ENCODE data around the gene RPL4. TPM values are rescaled to one million over a fixed set of nuclear protein-coding genes. Genes with fewer than 3 reads are reported as not detected.

RPL4 gene
- total and polyA plus RNA-seq, 9 of the 15 experiments (the other 6 are each of a cell fraction or from before 2014, with no cell fraction given): 2,055 to 7,760 (median 5,069) TPM

DNA sequence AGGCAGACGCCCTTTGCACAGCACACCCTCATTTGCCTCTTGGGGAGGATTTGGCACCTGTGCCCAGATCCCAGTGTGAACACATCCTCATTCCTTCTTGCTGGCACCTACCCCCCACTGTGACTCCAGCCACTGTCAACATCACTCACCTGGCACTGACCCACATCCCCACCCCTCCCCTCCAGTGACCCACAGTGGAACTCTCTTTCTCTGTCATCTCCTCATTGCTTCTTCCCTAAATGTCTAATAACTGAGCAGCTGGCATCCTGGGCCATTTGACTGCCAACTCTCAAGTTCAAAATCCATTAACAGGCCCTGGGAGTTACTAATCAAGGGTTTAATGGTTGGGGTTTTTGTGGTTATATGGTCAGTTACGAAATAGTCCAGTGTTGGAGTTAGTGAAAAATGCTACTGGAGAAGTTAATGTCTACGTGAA, 21.5 kb downstream of the RPL4 start:
- Histone ChIP-seq H3K4me3 (no peak overlapping the region), H3K4me1 (replicated peaks in 1 of 2; ENCODE audit: control insufficient read depth in 2 of 2, insufficient read depth in 2 of 2, low read length in 2 of 2) (peaks cover 9 to 13% of the 10 kb centered on the region in 2 experiments; a peak in 3 of 5 replicates), H3K9me3 (replicated peaks; ENCODE audit: control insufficient read depth, insufficient read depth, low read depth, low read length) (no peaks in the 10 kb centered on the region), H3K27me3 (ENCODE audit: control insufficient read depth in 2 of 2, insufficient read depth in 2 of 2, low read length in 2 of 2) (no peaks in the 10 kb centered on the region), H3K9ac (ENCODE audit: insufficient read depth in 1 of 2, low read depth in 2 of 2, low read length in 2 of 2) (no peak overlapping the region), H3K79me2 (ENCODE audit: control insufficient read depth, insufficient read depth, low read length) (no peaks in the 10 kb centered on the region), H2AFZ (ENCODE audit: low read depth, low read length) (no peak overlapping the region), H3K9me1 (ENCODE audit: control insufficient read depth, insufficient read depth, low read length) (peaks cover 3% of the 10 kb centered on the region), H4K20me1 (replicated peaks; ENCODE audit: control insufficient read depth, insufficient read depth, low read length) (no peaks in the 10 kb centered on the region), H3K36me3 (ENCODE audit: control insufficient read depth, insufficient read depth, low read length) (peaks cover 53% of the 10 kb centered on the region), H3K4me2 (ENCODE audit: insufficient read depth, low read length) (no peak overlapping the region), H3K27ac (ENCODE audit: extremely low read depth, low read depth, low read length) (no peak overlapping the region)
- intact Hi-C loops (cut with micrococcal nuclease): no loop called here
- TF ChIP-seq SMARCE1 (IDR thresholded peaks at IDR 0.05) (no peak), RFX1 (IDR thresholded peaks at IDR 0.05) (no peak), E2F4 (CRISPR knock-in tag; IDR thresholded peaks at IDR 0.05; ENCODE audit: low read depth) (no peak), CTBP1 (IDR thresholded peaks at IDR 0.05; ENCODE audit: borderline replicate concordance) (no peak), RBM17 (IDR thresholded peaks at IDR 0.05; ENCODE audit: borderline replicate concordance, low read depth, low read length) (no peak), NBN (IDR thresholded peaks at IDR 0.05; ENCODE audit: low read depth) (no peak), TCFL5 (CRISPR knock-in tag; conservative IDR thresholded peaks at IDR 0.05) (no peak)
- TF ChIP-seq, protein P1, sequence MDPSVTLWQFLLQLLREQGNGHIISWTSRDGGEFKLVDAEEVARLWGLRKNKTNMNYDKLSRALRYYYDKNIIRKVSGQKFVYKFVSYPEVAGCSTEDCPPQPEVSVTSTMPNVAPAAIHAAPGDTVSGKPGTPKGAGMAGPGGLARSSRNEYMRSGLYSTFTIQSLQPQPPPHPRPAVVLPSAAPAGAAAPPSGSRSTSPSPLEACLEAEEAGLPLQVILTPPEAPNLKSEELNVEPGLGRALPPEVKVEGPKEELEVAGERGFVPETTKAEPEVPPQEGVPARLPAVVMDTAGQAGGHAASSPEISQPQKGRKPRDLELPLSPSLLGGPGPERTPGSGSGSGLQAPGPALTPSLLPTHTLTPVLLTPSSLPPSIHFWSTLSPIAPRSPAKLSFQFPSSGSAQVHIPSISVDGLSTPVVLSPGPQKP (CRISPR knock-in tag; IDR thresholded peaks at IDR 0.05): no peak
- TF ChIP-seq, protein P2, sequence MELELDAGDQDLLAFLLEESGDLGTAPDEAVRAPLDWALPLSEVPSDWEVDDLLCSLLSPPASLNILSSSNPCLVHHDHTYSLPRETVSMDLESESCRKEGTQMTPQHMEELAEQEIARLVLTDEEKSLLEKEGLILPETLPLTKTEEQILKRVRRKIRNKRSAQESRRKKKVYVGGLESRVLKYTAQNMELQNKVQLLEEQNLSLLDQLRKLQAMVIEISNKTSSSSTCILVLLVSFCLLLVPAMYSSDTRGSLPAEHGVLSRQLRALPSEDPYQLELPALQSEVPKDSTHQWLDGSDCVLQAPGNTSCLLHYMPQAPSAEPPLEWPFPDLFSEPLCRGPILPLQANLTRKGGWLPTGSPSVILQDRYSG (tag; conservative IDR thresholded peaks at IDR 0.05; ENCODE audit: low read depth): no peak
- DNase-seq (ENCODE audit: extremely low read depth in 1 of 4, low spot score in 3 of 4) (peak in 1 of 4 experiments; percentile 4), ATAC-seq (no peak), FAIRE-seq (no peak)
- in situ Hi-C loops (cut with MboI): loop anchor here (5.0 kb wide), 1 partner anchor 96 kb away; the partner anchor contains the start of gene MAP2K1
- ChIA-PET CTCF (ENCODE audit: low intra/inter-chr PET ratio) (no interaction called here), POLR2A (no interaction called here)
- 81% methylated on average over 3 of the region's 3 CpGs for WGBS (ENCODE audit: insufficient coverage, low coverage, missing lambda C conversion rate)
- BruUV-seq (replicated peaks): no TSS peak
